ENCODE results near the gene UPF2. TPM values are rescaled to one million over a fixed set of nuclear protein-coding genes. Genes with fewer than 3 reads are reported as not detected.

UPF2 gene
- total RNA-seq, 1 donor from 2014 or later, result 41.4 TPM

GRCh38 chr10:12056748-12057147 is 14.1 kb upstream of the UPF2 start:
- intact Hi-C loops (cut with micrococcal nuclease), result no loop called here
- no peak for DNase-seq
- Mint-ChIP-seq H3K27me3 (no peaks in the 10 kb centered on the region), H3K9me3 (no peaks in the 10 kb centered on the region), H3K36me3 (ENCODE audit: low read depth) (no peaks in the 10 kb centered on the region), H3K4me1 (no peaks in the 10 kb centered on the region), H3K4me3 (no peak overlapping the region), H3K27ac (no peak overlapping the region)

- peaks cover 2% of the 10 kb centered on the region for H3K4me1 Mint-ChIP-seq
- H3K4me3 Mint-ChIP-seq, result no peak overlapping the region
- DNase-seq, result no peak
Measured at GRCh38 chr10:12055732-12056131, 13.1 kb upstream of the UPF2 start.

GRCh38 chr10:12051241-12051640 is 8.6 kb upstream of the UPF2 start:
- Mint-ChIP-seq H3K36me3 (ENCODE audit: low read depth) (no peaks in the 10 kb centered on the region), H3K27me3 (peaks cover 4% of the 10 kb centered on the region), H3K4me3 (no peak overlapping the region), H3K27ac (no peak overlapping the region), H3K9me3 (no peaks in the 10 kb centered on the region), H3K4me1 (peaks cover 4% of the 10 kb centered on the region)
- no peak for DNase-seq
- intact Hi-C loops (cut with micrococcal nuclease), result no loop called here

More at GRCh38 chr10:12055732-12056131, 13.1 kb upstream of the UPF2 start:
- Mint-ChIP-seq H3K9me3 (no peaks in the 10 kb centered on the region), H3K36me3 (ENCODE audit: low read depth) (no peaks in the 10 kb centered on the region), H3K27ac (no peak overlapping the region), H3K27me3 (no peaks in the 10 kb centered on the region)
- intact Hi-C loops (cut with micrococcal nuclease), result no loop called here

- H3K27me3 Mint-ChIP-seq, result peaks cover 4% of the 10 kb centered on the region
- H3K4me3 Mint-ChIP-seq, result no peak overlapping the region
- H3K36me3 Mint-ChIP-seq (ENCODE audit: low read depth), result no peaks in the 10 kb centered on the region
- DNase-seq, result no peak
- intact Hi-C loops (cut with micrococcal nuclease), result no loop called here
- peaks cover 4% of the 10 kb centered on the region for H3K4me1 Mint-ChIP-seq
- no peak overlapping the region for H3K27ac Mint-ChIP-seq
- H3K9me3 Mint-ChIP-seq, result no peaks in the 10 kb centered on the region
Measured at GRCh38 chr10:12050528-12050927, 7.9 kb upstream of the UPF2 start.

GRCh38 chr10:12048547-12048946 is 5.9 kb upstream of the UPF2 start:
- Mint-ChIP-seq H3K4me1 (peaks cover 6% of the 10 kb centered on the region), H3K9me3 (no peaks in the 10 kb centered on the region)

GRCh38 chr10:12045596-12045995 is 3.0 kb upstream of the UPF2 start:
- no peaks in the 10 kb centered on the region for H3K9me3 Mint-ChIP-seq
- H3K27ac Mint-ChIP-seq, result no peak overlapping the region
- H3K4me3 Mint-ChIP-seq, result no peak overlapping the region
- intact Hi-C loops (cut with micrococcal nuclease), result loop anchor here (10.0 kb wide), 1 partner anchor 871 kb away; no protein-coding TSS in a partner anchor
- peaks cover 21% of the 10 kb centered on the region for H3K4me1 Mint-ChIP-seq
- no peak for DNase-seq
- peaks cover 6% of the 10 kb centered on the region for H3K27me3 Mint-ChIP-seq
- peaks cover 9% of the 10 kb centered on the region for H3K36me3 Mint-ChIP-seq (ENCODE audit: low read depth)

More at GRCh38 chr10:12048547-12048946, 5.9 kb upstream of the UPF2 start:
- H3K27me3 Mint-ChIP-seq, result peaks cover 4% of the 10 kb centered on the region
- no peak overlapping the region for H3K4me3 Mint-ChIP-seq
- no peak for DNase-seq
- H3K27ac Mint-ChIP-seq, result no peak overlapping the region
- intact Hi-C loops (cut with micrococcal nuclease), result loop anchor here (10.0 kb wide), 1 partner anchor 874 kb away; no protein-coding TSS in a partner anchor
- H3K36me3 Mint-ChIP-seq (ENCODE audit: low read depth), result no peaks in the 10 kb centered on the region

GRCh38 chr10:12042409-12042796 is 206 bp downstream of the UPF2 start:
- H3K36me3 Mint-ChIP-seq (ENCODE audit: low read depth), result peaks cover 21% of the 10 kb centered on the region
- peak overlapping the region; percentile 100 for H3K27ac Mint-ChIP-seq
- DNase-seq, result peak; percentile 89
- H3K27me3 Mint-ChIP-seq, result peaks cover 4% of the 10 kb centered on the region
- intact Hi-C loops (cut with micrococcal nuclease), result loop anchor here (2.0 to 10.0 kb wide), 3 partner anchors 152 to 1118 kb away; partner anchors contain the start of genes MCM10 and NUDT5
- peaks cover 32% of the 10 kb centered on the region for H3K4me1 Mint-ChIP-seq
- H3K4me3 Mint-ChIP-seq, result peak overlapping the region; percentile 95
- H3K9me3 Mint-ChIP-seq, result no peaks in the 10 kb centered on the region

- intact Hi-C loops (cut with micrococcal nuclease), result loop anchor here (2.0 to 10.0 kb wide), 3 partner anchors 153 to 1119 kb away; partner anchors contain the start of genes MCM10 and NUDT5
- DNase-seq, result peak; percentile 80
- Mint-ChIP-seq H3K4me3 (peak overlapping the region; percentile 95), H3K27me3 (peaks cover 4% of the 10 kb centered on the region), H3K9me3 (no peaks in the 10 kb centered on the region), H3K27ac (peak overlapping the region; percentile 100), H3K4me1 (peaks cover 32% of the 10 kb centered on the region), H3K36me3 (ENCODE audit: low read depth) (peaks cover 22% of the 10 kb centered on the region)
Measured at GRCh38 chr10:12041766-12042408, 722 bp downstream of the UPF2 start.

- Mint-ChIP-seq H3K36me3 (ENCODE audit: low read depth) (peaks cover 45% of the 10 kb centered on the region), H3K4me3 (no peak overlapping the region), H3K27me3 (no peaks in the 10 kb centered on the region), H3K9me3 (no peaks in the 10 kb centered on the region), H3K27ac (no peak overlapping the region), H3K4me1 (peaks cover 30% of the 10 kb centered on the region)
- no peak for DNase-seq
- intact Hi-C loops (cut with micrococcal nuclease), result no loop called here
Measured at GRCh38 chr10:12036073-12036655, 6.4 kb downstream of the UPF2 start.

GRCh38 chr10:12031404-12031803 is 11.2 kb downstream of the UPF2 start:
- Mint-ChIP-seq H3K27me3 (no peaks in the 10 kb centered on the region), H3K9me3 (no peaks in the 10 kb centered on the region), H3K4me3 (no peak overlapping the region), H3K4me1 (peaks cover 23% of the 10 kb centered on the region), H3K36me3 (ENCODE audit: low read depth) (peaks cover 61% of the 10 kb centered on the region), H3K27ac (no peak overlapping the region)
- no peak for DNase-seq
- intact Hi-C loops (cut with micrococcal nuclease), result no loop called here

- Mint-ChIP-seq H3K27ac (no peak overlapping the region), H3K36me3 (ENCODE audit: low read depth) (peaks cover 48% of the 10 kb centered on the region), H3K9me3 (no peaks in the 10 kb centered on the region), H3K4me1 (peaks cover 24% of the 10 kb centered on the region), H3K27me3 (no peaks in the 10 kb centered on the region), H3K4me3 (no peak overlapping the region)
- DNase-seq, result no peak
- intact Hi-C loops (cut with micrococcal nuclease), result loop anchor here (5.0 kb wide), 1 partner anchor 40 kb away; no protein-coding TSS in a partner anchor
Measured at GRCh38 chr10:12027539-12027938, 15.1 kb downstream of the UPF2 start.

- no peaks in the 10 kb centered on the region for H3K9me3 Mint-ChIP-seq
- H3K36me3 Mint-ChIP-seq (ENCODE audit: low read depth), result peaks cover 42% of the 10 kb centered on the region
- no peak overlapping the region for H3K4me3 Mint-ChIP-seq
- no peaks in the 10 kb centered on the region for H3K27me3 Mint-ChIP-seq
- intact Hi-C loops (cut with micrococcal nuclease), result loop anchor here (5.0 kb wide), 1 partner anchor 38 kb away; no protein-coding TSS in a partner anchor
- no peak for DNase-seq
- H3K27ac Mint-ChIP-seq, result no peak overlapping the region
- peaks cover 27% of the 10 kb centered on the region for H3K4me1 Mint-ChIP-seq
Measured at GRCh38 chr10:12025591-12025990, 17.0 kb downstream of the UPF2 start.

- peak overlapping the region; percentile 58 for H3K4me3 Mint-ChIP-seq
- no peaks in the 10 kb centered on the region for H3K9me3 Mint-ChIP-seq
- intact Hi-C loops (cut with micrococcal nuclease), result no loop called here
- peaks cover 18% of the 10 kb centered on the region for H3K4me1 Mint-ChIP-seq
- peak overlapping the region; percentile 56 for H3K27ac Mint-ChIP-seq
- H3K27me3 Mint-ChIP-seq, result no peaks in the 10 kb centered on the region
- peaks cover 22% of the 10 kb centered on the region for H3K36me3 Mint-ChIP-seq (ENCODE audit: low read depth)
- DNase-seq, result no peak
Measured at GRCh38 chr10:12022580-12023257, 19.9 kb downstream of the UPF2 start.

GRCh38 chr10:12020574-12020973 is 22.0 kb downstream of the UPF2 start:
- DNase-seq, result no peak
- Mint-ChIP-seq H3K36me3 (ENCODE audit: low read depth) (peaks cover 11% of the 10 kb centered on the region), H3K4me3 (no peak overlapping the region), H3K4me1 (peaks cover 14% of the 10 kb centered on the region), H3K27ac (no peak overlapping the region), H3K9me3 (no peaks in the 10 kb centered on the region), H3K27me3 (no peaks in the 10 kb centered on the region)
- intact Hi-C loops (cut with micrococcal nuclease), result no loop called here
